SK-N-SH (cell line): ENCODE data around the gene PHC2. TPM values are rescaled to one million over a fixed set of nuclear protein-coding genes. Genes with fewer than 3 reads are reported as not detected.

Experiments
- CTCF ChIA-PET: fragments of 300-600, 350-600 bp; formaldehyde crosslinking; extraction: SDS; loops from one replicate; lab custom pipeline; 2021; lab: Yijun Ruan, JAX
- POLR2A ChIA-PET: fragments of 350-600 bp; sonication (Branson Sonifier 250); formaldehyde crosslinking; extraction: SDS; loops from one replicate; lab custom pipeline; 2020; ENCODE audit warnings: antibody characterized with exemption, inconsistent platforms; lab: Yijun Ruan, JAX
- DNase-seq: peaks from one replicate; pipeline ENCODE4 v3.0.0; 2012
- H2AFZ ChIP-seq: fragments of 200-600 bp; sonication (generic); 2 replicates; pipeline ENCODE4 v1.8.1; 2016; ENCODE audit warnings: antibody characterized with exemption, mild to moderate bottlenecking, low read depth
- H3F3A ChIP-seq: fragments of 200-600 bp; sonication (generic); replicated peaks from 2 replicates; pipeline ENCODE3; 2016; ENCODE audit warnings: antibody characterized with exemption, mild to moderate bottlenecking; ENCODE audit not compliant: insufficient read depth
- H3K27ac ChIP-seq, 2 experiments: fragments of 200-500 bp in 1 of 2; fragments of 200-600 bp in 1 of 2; sonication (Bioruptor generic) in 1 of 2; sonication (generic), shearing (Covaris generic) in 1 of 2; 2 replicates each; pipeline versions ENCODE4 v1.5.1 to v1.6.1; 2014 to 2016; ENCODE audit warnings: low read depth in 2 of 2, inconsistent platforms in 1 of 2, low read length in 1 of 2, mild to moderate bottlenecking in 1 of 2, mixed read lengths in 1 of 2
- H3K27me3 ChIP-seq: fragments of 200-600 bp; sonication (generic), shearing (Covaris generic); 2 replicates; pipeline ENCODE4 v1.6.1; 2016; ENCODE audit warnings: mixed run types; ENCODE audit not compliant: insufficient read depth
- H3K36me3 ChIP-seq, 2 experiments: fragments of 200-500 bp in 1 of 2; fragments of 200-600 bp in 1 of 2; sonication (Bioruptor generic) in 1 of 2; sonication (generic) in 1 of 2; replicated peaks in 1 of 2; 2 replicates each; pipeline versions ENCODE3 to v1.5.1; 2014 to 2016; ENCODE audit warnings: low read length in 1 of 2, mild to moderate bottlenecking in 1 of 2; ENCODE audit not compliant: insufficient read depth in 2 of 2, control insufficient read depth in 1 of 2
- H3K4me1 ChIP-seq, 2 experiments: fragments of 200-500 bp in 1 of 2; fragments of 200-600 bp in 1 of 2; sonication (Bioruptor generic) in 1 of 2; sonication (generic), shearing (Covaris generic) in 1 of 2; 2 replicates each; pipeline versions ENCODE4 v1.5.1 to v1.6.1; 2014 to 2016; ENCODE audit warnings: low read depth in 1 of 2, low read length in 1 of 2, mixed run types in 1 of 2; ENCODE audit not compliant: insufficient read depth in 2 of 2, control insufficient read depth in 1 of 2
- H3K4me2 ChIP-seq: fragments of 200-600 bp; sonication (generic), shearing (Covaris generic); 2 replicates; pipeline ENCODE4 v1.6.1; 2017; ENCODE audit warnings: mixed run types
- H3K4me3 ChIP-seq, 2 experiments: fragments of 200-500 bp in 1 of 2; fragments of 200-600 bp in 1 of 2; sonication (Bioruptor generic) in 1 of 2; sonication (generic), shearing (Covaris generic) in 1 of 2; 2 replicates each; pipeline versions ENCODE4 v1.5.1 to v1.8.1; 2014 to 2016; ENCODE audit warnings: low read depth in 2 of 2, inconsistent platforms in 1 of 2, low read length in 1 of 2, mild to moderate bottlenecking in 1 of 2, mixed read lengths in 1 of 2, moderate library complexity in 1 of 2
- H3K79me2 ChIP-seq: fragments of 200-600 bp; sonication (generic); 2 replicates; pipeline ENCODE4 v1.8.1; 2017; ENCODE audit warnings: mild to moderate bottlenecking; ENCODE audit not compliant: insufficient read depth
- H3K9ac ChIP-seq: fragments of 200-600 bp; sonication (generic); 2 replicates; pipeline ENCODE4 v1.6.1; 2017; ENCODE audit warnings: mixed run types
- H3K9me2 ChIP-seq: fragments of 200-600 bp; sonication (generic); 2 replicates; pipeline ENCODE4 v1.6.1; 2017; ENCODE audit warnings: mixed run types
- H3K9me3 ChIP-seq: fragments of 200-600 bp; sonication (generic); 2 replicates; pipeline ENCODE4 v1.6.1; 2017; ENCODE audit warnings: mixed run types, mild to moderate bottlenecking, moderate library complexity
- H4K20me1 ChIP-seq: fragments of 200-600 bp; sonication (generic); 2 replicates; pipeline ENCODE4 v1.6.1; 2017; ENCODE audit warnings: mild to moderate bottlenecking, mixed run types; ENCODE audit not compliant: insufficient read depth
- CTCF ChIP-seq: fragments of 200-600 bp; sonication (generic); IDR thresholded peaks from 2 replicates; pipeline ENCODE4 v1.6.1; 2017; ENCODE audit warnings: antibody characterized with exemption, mild to moderate bottlenecking, moderate library complexity
- EP300 ChIP-seq, 2 experiments: IDR thresholded peaks; 2 replicates each; pipeline versions ENCODE4 v1.4.0 to v1.6.1; 2012; ENCODE audit warnings: borderline replicate concordance in 1 of 2, low read depth in 1 of 2, low read length in 1 of 2
- FOSL2 ChIP-seq: IDR thresholded peaks from 2 replicates; pipeline ENCODE4 v1.4.0; 2012; ENCODE audit warnings: low read depth, mild to moderate bottlenecking, moderate library complexity, borderline replicate concordance
- FOXJ3 ChIP-seq: sonication (generic); formaldehyde crosslinking; IDR thresholded peaks from 2 replicates; pipeline ENCODE4 v1.5.1; 2020; ENCODE audit warnings: mild to moderate bottlenecking, missing genetic modification reagents
- GABPA ChIP-seq: IDR thresholded peaks from 2 replicates; pipeline ENCODE4 v1.4.0; 2012; ENCODE audit warnings: low read depth, mild to moderate bottlenecking
- GATA2 ChIP-seq: sonication (generic); formaldehyde crosslinking; IDR thresholded peaks from 2 replicates; pipeline ENCODE4 v1.5.0; 2020; ENCODE audit warnings: mild to moderate bottlenecking, missing genetic modification reagents
- JUND ChIP-seq: IDR thresholded peaks from 2 replicates; pipeline ENCODE4 v1.4.0; 2012
- MXI1 ChIP-seq: IDR thresholded peaks from 2 replicates; pipeline ENCODE4 v1.6.1; 2012; ENCODE audit warnings: mild to moderate bottlenecking, low read depth, low read length, improper control_type of control experiment
- NFIC ChIP-seq: IDR thresholded peaks from 2 replicates; pipeline ENCODE4 v1.4.0; 2012; ENCODE audit warnings: borderline replicate concordance
- RAD21 ChIP-seq: IDR thresholded peaks from 2 replicates; pipeline ENCODE4 v1.6.1; 2012; ENCODE audit warnings: mild to moderate bottlenecking, low read length
- RCOR1 ChIP-seq: fragments of 150-350 bp; IDR thresholded peaks from 2 replicates; pipeline ENCODE4 v1.6.1; 2017; ENCODE audit warnings: antibody characterized with exemption, low read length
- RFX5 ChIP-seq: IDR thresholded peaks from 2 replicates; pipeline ENCODE4 v1.6.1; 2012; ENCODE audit warnings: mild to moderate bottlenecking, improper control_type of control experiment, low read length
- RXRA ChIP-seq: IDR thresholded peaks from 2 replicates; pipeline ENCODE4 v1.4.0; 2012; ENCODE audit warnings: low read depth, mild to moderate bottlenecking, borderline replicate concordance
- SIN3A ChIP-seq: IDR thresholded peaks from 2 replicates; pipeline ENCODE4 v1.6.1; 2012; ENCODE audit warnings: low read depth, mild to moderate bottlenecking, low read length, moderate library complexity, borderline replicate concordance
- TCF12 ChIP-seq: IDR thresholded peaks from 2 replicates; pipeline ENCODE4 v1.4.0; 2012
- USF1 ChIP-seq: IDR thresholded peaks from 2 replicates; pipeline ENCODE4 v1.4.0; 2012; ENCODE audit warnings: low read depth, borderline replicate concordance
- YY1 ChIP-seq: IDR thresholded peaks from 2 replicates; pipeline ENCODE4 v1.4.0; 2012; ENCODE audit warnings: low read depth, mild to moderate bottlenecking
- ZBTB33 ChIP-seq: IDR thresholded peaks from 2 replicates; pipeline ENCODE4 v1.4.0; 2012; ENCODE audit warnings: low read depth, borderline replicate concordance
- WGBS: methylation state at CpG from one replicate; pipeline ENCODE4 v1.1.6; 2017; ENCODE audit warnings: low lambda C conversion rate; 5-methylcytosine and 5-hydroxymethylcytosine counted together
- polyA plus RNA-seq, 3 experiments: library from polyadenylated mRNA; depleted of rRNA; stranded (reverse); fragments of >200 nt; gene quantifications; 2 replicates each; pipeline ENCODE4 v1.2.3, GENCODE V29; 2012
- TF ChIP-seq, protein P1 (sequence below): IDR thresholded peaks from 2 replicates; pipeline ENCODE4 v1.4.0; 2012; ENCODE audit warnings: low read depth
- TF ChIP-seq, protein P2 (sequence below): fragments of 150-350 bp; IDR thresholded peaks from 2 replicates; pipeline ENCODE4 v1.6.1; 2017; ENCODE audit warnings: antibody characterized with exemption, low read length, low read depth, borderline replicate concordance

Gene PHC2
- polyA plus RNA-seq, 1 of the 3 experiments (the other 2 are of a cell fraction), result 98.7 TPM

DNA sequence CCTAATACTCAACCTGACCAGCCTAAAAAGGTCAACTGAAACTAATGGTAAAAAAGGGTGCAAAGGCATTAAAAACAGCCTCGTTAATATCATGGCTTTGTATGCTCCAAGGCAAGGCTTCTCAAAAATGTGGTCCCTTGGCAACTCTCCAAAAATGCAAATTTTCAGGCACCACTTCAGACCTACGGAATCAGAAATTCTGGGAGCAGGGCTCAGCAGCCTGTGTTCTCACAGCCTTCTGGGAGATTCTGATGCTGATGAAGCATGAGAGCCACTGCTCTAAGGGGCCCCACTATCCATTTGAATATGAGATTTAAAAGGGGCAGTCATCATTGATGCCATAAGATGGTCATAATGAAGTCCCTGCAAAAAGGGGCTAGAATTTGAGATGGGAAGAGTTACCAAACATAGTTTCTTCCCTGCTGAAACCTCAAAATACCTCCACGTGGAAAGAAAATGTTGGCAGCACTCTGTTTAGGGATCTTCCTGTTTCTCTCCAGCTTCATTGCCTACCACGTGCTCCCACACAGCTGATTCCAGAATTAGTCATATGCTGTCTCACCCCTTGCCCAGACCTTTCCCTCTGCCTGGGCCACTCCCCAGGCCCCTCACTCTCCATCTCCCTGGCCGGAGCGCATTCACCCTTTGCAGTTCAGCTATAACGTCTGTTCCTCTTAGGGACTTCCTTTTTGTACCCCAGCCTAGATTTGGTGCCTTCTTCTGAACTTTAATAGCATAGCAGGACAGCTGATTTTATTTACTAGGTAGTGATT lies 46.7 kb downstream of the PHC2 start:
- WGBS, result 76% methylated on average over 7 of the region's 7 CpGs
- Histone ChIP-seq H2AFZ (no peak overlapping the region), H4K20me1 (no peaks in the 10 kb centered on the region), H3K79me2 (no peaks in the 10 kb centered on the region), H3K27me3 (no peaks in the 10 kb centered on the region), H3K4me3 (no peak overlapping the region), H3K9ac (no peak overlapping the region), H3K27ac (peak overlapping the region in 1 of 2 experiments; percentile 54; a peak in 2 of 4 replicates), H3K4me2 (peak overlapping the region; percentile 54), H3K9me2 (no peaks in the 10 kb centered on the region), H3K4me1 (peaks cover 15 to 23% of the 10 kb centered on the region in 2 experiments; a peak in 3 of 4 replicates), H3K9me3 (no peaks in the 10 kb centered on the region), H3F3A (no peaks in the 10 kb centered on the region), H3K36me3 (no peaks in the 10 kb centered on the region)
- ChIA-PET POLR2A (no interaction called here), CTCF (interaction anchor here (1.0 to 1.5 kb wide), 3 partner anchors 16 to 298 kb away, joined by 3 to 6 read pairs (median 3); no protein-coding TSS in a partner anchor)
- no peak for DNase-seq
- TF ChIP-seq YY1 (no peak), JUND (peak; percentile 27; the same call in 1 of the 2 replicates), NFIC (peak; percentile 24; the same call in 1 of the 2 replicates), FOXJ3 (no peak), GABPA (no peak), FOSL2 (peak; percentile 35; the same call in 1 of the 2 replicates), RFX5 (no peak), USF1 (peak; percentile 74; the same call in 1 of the 2 replicates), GATA2 (no peak), MXI1 (no peak), RAD21 (no peak), ZBTB33 (no peak), TCF12 (no peak), CTCF (no peak), SIN3A (no peak), RXRA (no peak), RCOR1 (no peak), EP300 (IDR thresholded peaks at IDR 0.05; ENCODE audit: borderline replicate concordance in 1 of 2, low read depth in 1 of 2, low read length in 1 of 2) (no peak)
- TF ChIP-seq, protein P1, sequence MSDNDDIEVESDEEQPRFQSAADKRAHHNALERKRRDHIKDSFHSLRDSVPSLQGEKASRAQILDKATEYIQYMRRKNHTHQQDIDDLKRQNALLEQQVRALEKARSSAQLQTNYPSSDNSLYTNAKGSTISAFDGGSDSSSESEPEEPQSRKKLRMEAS, result peak; percentile 94
- TF ChIP-seq, protein P2, sequence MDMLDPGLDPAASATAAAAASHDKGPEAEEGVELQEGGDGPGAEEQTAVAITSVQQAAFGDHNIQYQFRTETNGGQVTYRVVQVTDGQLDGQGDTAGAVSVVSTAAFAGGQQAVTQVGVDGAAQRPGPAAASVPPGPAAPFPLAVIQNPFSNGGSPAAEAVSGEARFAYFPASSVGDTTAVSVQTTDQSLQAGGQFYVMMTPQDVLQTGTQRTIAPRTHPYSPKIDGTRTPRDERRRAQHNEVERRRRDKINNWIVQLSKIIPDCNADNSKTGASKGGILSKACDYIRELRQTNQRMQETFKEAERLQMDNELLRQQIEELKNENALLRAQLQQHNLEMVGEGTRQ, result no peak
